Ascending aorta (tissue), 2 donors: Measurements from ENCODE around the gene NOXA1. TPM values are rescaled to one million over a fixed set of nuclear protein-coding genes. Genes with fewer than 3 reads are reported as not detected.
"Not testable (repeated sequence)": the region's sequence is repeated elsewhere in the genome, so short reads cannot be mapped to it uniquely, and the experiment has no call there.

Experiments
- DNase-seq, 2 donors: peaks; one replicate each; pipeline ENCODE4 v3.0.0-alpha.2; 2019; ENCODE audit warnings: low spot score in 2 of 2
- H3K27ac ChIP-seq, 2 donors: fragments of 200-600 bp; sonication (generic); one replicate each; pipeline ENCODE4 v1.5.1; 2016 to 2017; ENCODE audit warnings: mild to moderate bottlenecking in 1 of 2
- H3K27me3 ChIP-seq: fragments of 200-600 bp; sonication (generic); one replicate; pipeline ENCODE4 v1.5.1; 2017
- H3K36me3 ChIP-seq, 2 donors: fragments of 200-600 bp; sonication (generic); one replicate each; pipeline ENCODE4 v1.5.1; 2016
- H3K4me1 ChIP-seq, 2 donors: fragments of 200-600 bp; sonication (generic); one replicate each; pipeline ENCODE4 v1.5.1; 2016 to 2017; ENCODE audit warnings: mild to moderate bottlenecking in 1 of 2
- H3K4me3 ChIP-seq, 2 donors: fragments of 200-600 bp; sonication (generic); one replicate each; pipeline ENCODE4 v1.5.1; 2016 to 2017; ENCODE audit warnings: mild to moderate bottlenecking in 1 of 2
- H3K9me3 ChIP-seq, 2 donors: fragments of 200-600 bp; sonication (generic); one replicate each; pipeline ENCODE4 v1.5.1; 2016
- intact Hi-C: fragments of 100-400 bp; cut with DNase I; formaldehyde crosslinking; loops from one replicate; pipeline ENCODE4 v1.15.1; 2023
- total RNA-seq: library from RNA; depleted of rRNA; stranded (reverse); fragments of >200 nt; gene quantifications from one replicate; pipeline ENCODE4 v1.1.0, GENCODE V29; 2016
- TF ChIP-seq, protein P1 (sequence below), 3 experiments: fragments of 200-600 bp in 2 of 3; fragments of 450-650 bp in 1 of 3; sonication (generic) in 2 of 3; IDR thresholded peaks; one replicate each; pipeline ENCODE4 v1.5.1; 2016 to 2019; ENCODE audit warnings: antibody characterized with exemption in 3 of 3, mild to moderate bottlenecking in 1 of 3, moderate library complexity in 1 of 3

NOXA1 gene
- total RNA-seq, 1 donor from 2014 or later: 6.9 TPM

GRCh38 chr9:137408651-137409405, 14.4 kb upstream of the NOXA1 start:
- Histone ChIP-seq H3K9me3 (no peaks in the 10 kb centered on the region), H3K4me3 (no peak overlapping the region), H3K27me3 (no peaks in the 10 kb centered on the region), H3K27ac (no peak overlapping the region), H3K36me3 (no peaks in the 10 kb centered on the region), H3K4me1 (peaks cover 16 to 34% of the 10 kb centered on the region in 2 donors)
- intact Hi-C loops: no loop called here
- DNase-seq: no peak
- TF ChIP-seq, protein P1, sequence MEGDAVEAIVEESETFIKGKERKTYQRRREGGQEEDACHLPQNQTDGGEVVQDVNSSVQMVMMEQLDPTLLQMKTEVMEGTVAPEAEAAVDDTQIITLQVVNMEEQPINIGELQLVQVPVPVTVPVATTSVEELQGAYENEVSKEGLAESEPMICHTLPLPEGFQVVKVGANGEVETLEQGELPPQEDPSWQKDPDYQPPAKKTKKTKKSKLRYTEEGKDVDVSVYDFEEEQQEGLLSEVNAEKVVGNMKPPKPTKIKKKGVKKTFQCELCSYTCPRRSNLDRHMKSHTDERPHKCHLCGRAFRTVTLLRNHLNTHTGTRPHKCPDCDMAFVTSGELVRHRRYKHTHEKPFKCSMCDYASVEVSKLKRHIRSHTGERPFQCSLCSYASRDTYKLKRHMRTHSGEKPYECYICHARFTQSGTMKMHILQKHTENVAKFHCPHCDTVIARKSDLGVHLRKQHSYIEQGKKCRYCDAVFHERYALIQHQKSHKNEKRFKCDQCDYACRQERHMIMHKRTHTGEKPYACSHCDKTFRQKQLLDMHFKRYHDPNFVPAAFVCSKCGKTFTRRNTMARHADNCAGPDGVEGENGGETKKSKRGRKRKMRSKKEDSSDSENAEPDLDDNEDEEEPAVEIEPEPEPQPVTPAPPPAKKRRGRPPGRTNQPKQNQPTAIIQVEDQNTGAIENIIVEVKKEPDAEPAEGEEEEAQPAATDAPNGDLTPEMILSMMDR (IDR thresholded peaks at IDR 0.05): no peak

DNA sequence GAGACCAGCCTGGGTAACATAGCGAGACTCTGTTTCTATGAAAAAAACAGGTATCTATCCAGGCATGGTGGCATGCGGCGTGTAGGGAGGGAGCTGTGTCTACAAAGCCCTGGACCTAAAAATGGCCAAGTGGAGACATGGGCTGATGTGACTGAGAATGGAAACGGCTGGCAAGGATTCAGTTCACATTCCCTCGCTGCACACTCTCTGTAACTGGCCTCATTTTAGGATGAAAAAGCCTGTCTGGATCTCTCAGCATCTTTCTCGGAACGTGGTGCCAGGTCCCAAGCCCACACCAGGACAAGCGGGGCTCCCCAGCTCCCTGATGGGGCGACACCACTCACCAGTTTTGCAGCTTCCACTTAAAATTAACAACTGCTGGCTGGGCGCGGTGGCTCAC, 13.7 kb upstream of the NOXA1 start:
- Histone ChIP-seq H3K27me3 (no peaks in the 10 kb centered on the region), H3K4me3 (no peak overlapping the region), H3K4me1 (peaks cover 16 to 37% of the 10 kb centered on the region in 2 donors), H3K9me3 (no peaks in the 10 kb centered on the region), H3K27ac (no peak overlapping the region), H3K36me3 (no peaks in the 10 kb centered on the region)
- TF ChIP-seq, protein P1 (IDR thresholded peaks at IDR 0.05): no peak
- intact Hi-C loops: no loop called here
- no peak for DNase-seq

DNA sequence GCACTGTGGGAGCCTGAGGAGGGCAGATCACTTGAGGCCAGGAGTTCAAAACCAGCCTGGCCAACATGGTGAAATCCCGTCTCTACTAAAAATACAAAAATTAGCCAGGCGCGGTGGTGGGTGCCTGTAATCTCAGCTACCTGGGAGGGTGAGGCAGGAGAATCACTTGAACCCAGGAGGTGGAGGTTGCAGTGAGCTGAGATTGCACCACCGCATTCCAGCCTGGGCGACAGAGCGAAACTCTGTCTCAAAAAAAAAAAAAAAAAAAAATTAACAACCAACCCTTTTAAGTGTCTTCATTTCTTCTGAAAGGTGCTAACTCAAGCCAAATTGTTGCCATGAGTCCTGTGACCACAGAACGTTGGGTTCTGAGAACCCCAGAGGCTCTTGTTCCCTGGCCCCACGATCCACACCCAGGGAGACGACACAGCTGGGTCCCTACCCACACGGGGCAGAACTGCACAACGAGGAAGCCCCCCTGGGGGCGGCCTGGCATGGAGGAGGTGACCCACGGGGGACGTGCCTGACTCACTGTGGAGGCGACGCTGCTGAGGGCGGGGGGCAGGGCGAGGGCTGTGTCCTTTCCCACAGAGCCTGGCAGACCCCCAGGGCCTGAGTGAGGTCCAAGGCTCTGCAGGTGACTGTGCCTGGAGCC, 12.8 kb upstream of the NOXA1 start:
- H3K27me3 ChIP-seq, intact Hi-C loops, H3K9me3 ChIP-seq, H3K4me3 ChIP-seq, H3K27ac ChIP-seq, DNase-seq, H3K36me3 ChIP-seq: not testable (repeated sequence)
- peaks cover 16 to 40% of the 10 kb centered on the region in 2 donors for H3K4me1 ChIP-seq

DNA sequence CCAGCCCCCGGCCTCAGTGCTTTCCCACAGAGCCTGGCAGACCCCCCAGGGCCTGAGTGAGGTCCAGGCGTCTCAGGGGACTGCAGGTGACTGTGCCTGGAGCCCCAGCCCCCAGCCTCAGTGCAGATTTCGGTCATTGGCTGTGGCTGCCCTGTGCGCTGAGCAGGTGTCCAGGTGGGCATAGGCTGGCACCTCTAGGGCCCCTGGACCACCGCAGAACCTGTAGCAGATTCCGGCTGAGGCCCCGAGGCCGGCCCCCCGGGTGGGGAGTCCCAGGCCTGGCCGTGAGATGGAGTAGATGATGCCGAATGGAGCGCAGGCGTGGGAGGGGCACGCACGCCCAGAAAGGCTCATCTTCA, 12.3 kb upstream of the NOXA1 start:
- intact Hi-C loops: no loop called here
- peaks cover 16 to 40% of the 10 kb centered on the region in 2 donors for H3K4me1 ChIP-seq
- DNase-seq: no peak
- H3K9me3 ChIP-seq: no peaks in the 10 kb centered on the region
- no peaks in the 10 kb centered on the region for H3K36me3 ChIP-seq
- TF ChIP-seq, protein P1 (IDR thresholded peaks at IDR 0.05): no peak
- no peaks in the 10 kb centered on the region for H3K27me3 ChIP-seq
- H3K4me3 ChIP-seq: no peak overlapping the region
- H3K27ac ChIP-seq: no peak overlapping the region

GRCh38 chr9:137411260-137411644, 11.9 kb upstream of the NOXA1 start:
- no peak overlapping the region for H3K27ac ChIP-seq
- TF ChIP-seq, protein P1 (IDR thresholded peaks at IDR 0.05): no peak
- intact Hi-C loops: no loop called here

DNA sequence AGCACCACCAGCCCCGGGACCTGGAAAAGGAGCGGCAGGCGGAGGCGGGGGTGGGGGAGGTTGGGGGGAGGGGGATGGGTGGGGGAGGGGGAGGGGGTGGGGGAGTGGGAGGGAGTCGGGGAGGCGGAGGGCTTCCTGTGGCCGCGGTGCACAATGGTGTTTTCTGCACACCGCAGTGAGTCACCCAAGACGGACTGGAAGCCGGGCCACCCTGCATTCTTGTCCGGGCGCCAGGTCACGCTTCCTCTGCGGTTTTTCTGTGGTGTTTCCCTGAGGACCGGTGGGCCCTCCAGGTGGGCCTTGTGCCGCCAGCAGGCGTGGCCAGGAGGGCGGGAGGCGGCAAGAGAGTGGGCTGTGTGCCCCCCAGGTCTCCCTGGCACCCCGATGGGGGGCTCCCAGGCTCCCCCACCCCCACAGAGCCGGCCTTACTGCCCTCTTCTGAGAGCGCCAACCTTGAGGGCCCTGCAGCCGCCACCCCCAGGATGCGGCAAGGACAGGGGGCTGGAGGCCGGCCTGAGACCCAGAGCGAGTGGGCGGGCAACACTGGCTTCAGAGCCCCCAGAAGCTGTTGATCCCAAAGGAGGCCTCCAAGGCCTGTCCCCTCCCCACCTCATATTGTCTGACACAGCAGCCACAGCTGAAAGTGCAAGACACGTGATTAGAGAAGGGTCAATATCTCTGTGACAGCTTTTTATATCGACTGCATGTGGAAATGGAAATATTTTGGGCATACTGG, 11.4 kb upstream of the NOXA1 start:
- TF ChIP-seq, protein P1 (IDR thresholded peaks at IDR 0.05): no peak
- H3K4me3 ChIP-seq: peak overlapping the region in 1 of 2 donors; percentile 29
- H3K9me3 ChIP-seq: no peaks in the 10 kb centered on the region
- intact Hi-C loops: no loop called here
- H3K27ac ChIP-seq: peak overlapping the region; percentile 82 to 86
- H3K27me3 ChIP-seq: no peaks in the 10 kb centered on the region
- peaks cover 11 to 33% of the 10 kb centered on the region in 2 donors for H3K4me1 ChIP-seq
- peaks cover 0 to under 1% of the 10 kb centered on the region in 2 donors for H3K36me3 ChIP-seq
- DNase-seq: peak; percentile 54 to 90

More at GRCh38 chr9:137411260-137411644, 11.9 kb upstream of the NOXA1 start:
- H3K4me1 ChIP-seq: peaks cover 16 to 38% of the 10 kb centered on the region in 2 donors
- no peaks in the 10 kb centered on the region for H3K9me3 ChIP-seq
- no peak for DNase-seq
- peak overlapping the region in 1 of 2 donors; percentile 29 for H3K4me3 ChIP-seq
- no peaks in the 10 kb centered on the region for H3K27me3 ChIP-seq
- H3K36me3 ChIP-seq: no peaks in the 10 kb centered on the region
